ENCODE measurements around the gene ATP8B4.

ATP8B4 gene

DNA sequence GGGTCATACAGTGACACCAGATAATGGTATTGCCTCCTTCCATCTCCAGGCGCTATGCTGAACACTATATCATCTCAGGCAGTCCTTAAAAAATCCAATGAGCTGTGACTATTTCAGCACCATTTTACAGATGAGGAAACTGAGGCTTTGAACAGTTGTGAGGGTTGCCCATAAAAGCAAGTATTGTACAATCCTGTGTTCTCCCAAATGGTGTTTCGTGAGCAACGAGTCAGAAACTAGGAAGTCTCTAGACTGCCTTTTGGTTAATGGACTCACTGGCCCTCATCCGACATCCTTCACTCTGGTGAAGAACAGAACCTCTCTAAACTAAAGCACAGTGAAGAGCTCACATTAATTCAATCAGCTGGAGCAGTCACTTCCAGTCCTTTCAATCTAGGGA is 61.8 kb downstream of the ATP8B4 start:
- ATAC-seq (replicated peaks) (no peak), DNase-seq (no peak)
- Mint-ChIP-seq H3K27me3 (peaks cover 7 to 14% of the 10 kb centered on the region in 2 donors), H3K4me1 (peaks cover 4 to 15% of the 10 kb centered on the region in 2 donors), H3K36me3 (no peaks in the 10 kb centered on the region), H3K27ac (no peak overlapping the region), H3K9me3 (no peaks in the 10 kb centered on the region), H3K4me3 (no peak overlapping the region)

DNA sequence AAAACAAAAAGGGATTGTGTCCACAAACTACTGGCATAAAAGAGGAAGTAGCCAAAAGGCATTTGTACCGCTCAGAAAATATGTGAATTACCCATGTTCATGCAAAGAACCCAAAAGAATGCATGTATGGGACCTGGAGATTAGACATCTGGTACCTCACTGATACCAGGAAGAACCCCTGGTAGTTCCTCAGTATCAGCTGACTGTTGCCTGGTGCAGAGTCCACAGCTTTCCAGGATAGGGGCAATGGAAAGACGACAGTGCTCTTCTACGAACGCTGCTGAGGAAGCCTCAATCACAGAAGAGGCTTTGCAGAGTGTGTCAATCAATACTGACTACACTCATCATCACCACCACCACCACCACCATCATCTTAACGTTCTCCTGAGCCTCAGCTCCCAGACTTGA is 63.3 kb downstream of the ATP8B4 start:
- peaks cover 7 to 14% of the 10 kb centered on the region in 2 donors for H3K27me3 Mint-ChIP-seq
- no peak overlapping the region for H3K27ac Mint-ChIP-seq
- no peaks in the 10 kb centered on the region for H3K36me3 Mint-ChIP-seq
- H3K9me3 Mint-ChIP-seq = no peaks in the 10 kb centered on the region
- no peak overlapping the region for H3K4me3 Mint-ChIP-seq
- peaks cover 4 to 15% of the 10 kb centered on the region in 2 donors for H3K4me1 Mint-ChIP-seq
- DNase-seq (no peak), ATAC-seq (replicated peaks) (no peak)

DNA sequence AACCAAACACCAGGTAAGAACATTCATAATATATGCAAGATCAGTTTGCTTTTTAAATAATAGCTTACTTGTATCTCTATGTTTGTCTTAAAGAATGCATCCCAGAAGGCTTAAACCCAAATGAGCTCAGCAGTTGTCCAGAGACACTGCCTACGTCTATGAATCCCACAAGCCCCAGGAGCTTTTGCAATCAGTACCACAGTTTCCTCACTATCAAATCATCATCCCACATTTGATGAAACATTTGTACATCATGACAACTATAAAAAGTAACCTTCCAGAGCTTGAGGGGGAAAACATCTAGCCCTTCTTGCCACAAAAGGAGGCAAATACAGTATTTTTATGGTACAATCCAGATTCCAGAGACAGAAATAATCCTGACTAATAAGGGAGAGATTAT is 63.7 kb downstream of the ATP8B4 start:
- no peak overlapping the region for H3K4me3 Mint-ChIP-seq
- peaks cover 7 to 14% of the 10 kb centered on the region in 2 donors for H3K27me3 Mint-ChIP-seq
- DNase-seq = no peak
- H3K9me3 Mint-ChIP-seq = no peaks in the 10 kb centered on the region
- H3K27ac Mint-ChIP-seq = no peak overlapping the region
- no peak for ATAC-seq (replicated peaks)
- H3K4me1 Mint-ChIP-seq = peaks cover 4 to 15% of the 10 kb centered on the region in 2 donors
- H3K36me3 Mint-ChIP-seq = no peaks in the 10 kb centered on the region

DNA sequence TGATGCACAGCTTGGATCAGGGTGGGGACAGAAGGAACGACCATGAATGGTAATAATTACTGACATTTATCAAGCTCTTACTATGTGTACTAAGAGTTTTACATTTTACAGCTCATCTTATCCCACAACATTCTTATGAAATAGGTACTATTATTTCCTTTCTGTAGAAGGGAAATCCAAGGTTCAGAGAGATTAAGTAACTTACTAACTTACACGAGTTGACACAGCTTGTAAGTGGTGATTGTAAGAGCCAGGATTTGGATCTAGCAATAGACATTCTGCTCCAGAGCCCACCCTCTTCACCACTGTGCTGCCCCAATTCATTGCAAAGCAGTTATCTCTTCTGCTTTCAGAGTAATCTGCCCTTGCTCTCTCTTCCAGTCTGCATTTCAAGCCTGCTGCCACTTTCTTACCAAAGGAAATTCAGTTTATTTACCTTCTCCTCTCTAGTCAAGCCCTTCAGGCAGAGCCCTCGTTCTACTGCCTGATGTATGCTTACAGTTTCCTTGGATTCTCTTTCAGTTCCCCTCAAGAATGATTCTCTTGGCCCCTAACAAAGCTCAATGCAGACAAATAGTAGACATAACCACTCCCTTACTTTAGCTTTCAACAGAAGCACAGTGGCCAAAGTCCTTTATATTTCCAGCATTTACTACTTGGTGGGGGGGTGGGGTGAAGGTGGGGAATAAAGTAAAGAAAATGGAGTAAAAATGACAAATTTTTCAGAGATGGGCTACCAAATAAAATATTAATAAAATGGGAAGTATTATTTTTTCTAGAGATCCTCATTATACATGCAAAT is 65.8 kb downstream of the ATP8B4 start:
- Mint-ChIP-seq H3K27ac (no peak overlapping the region), H3K27me3 (peaks cover 7 to 10% of the 10 kb centered on the region in 2 donors), H3K4me1 (peaks cover 0 to 9% of the 10 kb centered on the region in 2 donors), H3K4me3 (no peak overlapping the region), H3K36me3 (no peaks in the 10 kb centered on the region), H3K9me3 (no peaks in the 10 kb centered on the region)
- ATAC-seq (replicated peaks) (no peak), DNase-seq (no peak)

DNA sequence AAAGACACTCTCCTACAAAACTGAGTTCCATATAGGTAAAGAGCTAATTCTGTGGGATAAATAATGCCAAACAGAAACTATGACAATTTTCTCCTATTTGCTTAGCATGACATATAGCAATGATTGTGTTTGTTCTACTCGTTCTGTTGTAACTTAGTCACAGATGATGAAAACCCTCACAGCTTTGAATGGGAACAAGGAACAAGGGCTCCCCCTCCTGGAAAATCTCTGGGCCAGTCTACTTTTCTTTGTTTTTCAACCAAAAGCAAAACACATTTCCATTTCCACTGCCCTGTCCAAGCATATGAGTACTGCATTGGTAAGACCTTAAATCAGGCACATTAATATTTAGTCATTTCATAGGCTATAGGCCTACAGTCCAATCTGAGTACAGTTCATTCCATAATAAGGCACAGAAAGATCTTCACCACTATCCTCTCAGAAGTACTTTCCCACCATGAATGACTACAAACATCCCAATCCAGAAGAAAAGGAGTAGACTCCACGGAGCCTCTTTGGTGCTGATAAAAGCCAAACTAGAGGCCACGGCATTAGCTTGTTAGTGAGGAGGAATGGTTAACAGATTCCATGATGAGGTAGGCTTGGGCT is 67.1 kb downstream of the ATP8B4 start:
- DNase-seq = no peak

DNA sequence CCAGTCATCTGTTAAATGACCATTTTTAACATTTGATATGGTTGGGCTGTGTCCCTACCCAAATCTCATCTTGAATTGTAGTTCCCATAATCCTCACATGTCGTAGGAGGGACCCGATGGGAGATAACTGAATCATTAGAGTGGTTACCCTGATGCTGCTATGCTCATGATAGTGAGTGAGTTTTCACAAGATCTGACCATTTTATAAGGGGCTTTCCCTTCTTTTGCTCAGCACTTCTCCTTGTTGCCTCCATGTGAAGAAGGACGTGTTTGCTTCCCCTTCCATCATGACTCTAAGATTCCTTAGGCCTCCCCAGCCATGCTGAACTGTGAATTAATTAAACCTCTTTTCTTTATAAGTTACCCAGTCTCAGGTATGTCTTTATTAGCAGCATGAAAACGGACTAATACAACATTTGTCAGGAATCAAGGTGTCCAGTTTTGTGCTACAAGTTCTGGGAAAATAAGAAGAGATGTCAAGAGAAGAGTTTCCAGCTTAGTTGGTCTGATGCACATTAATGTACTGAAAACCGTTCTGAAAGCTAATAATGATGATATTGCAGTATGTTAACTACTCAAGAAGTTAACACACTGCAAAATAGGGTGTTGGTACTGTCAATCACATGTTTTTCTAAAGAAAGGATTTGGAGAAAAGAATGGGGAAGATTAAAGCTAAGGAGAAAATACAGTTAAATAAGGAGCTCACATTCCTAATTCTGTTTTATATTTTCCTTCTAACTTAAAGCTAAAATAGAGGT is 67.9 kb downstream of the ATP8B4 start:
- peaks cover 0 to 1% of the 10 kb centered on the region in 2 donors for H3K36me3 Mint-ChIP-seq
- no peak for DNase-seq
- H3K27me3 Mint-ChIP-seq = peaks cover 7 to 14% of the 10 kb centered on the region in 2 donors
- no peaks in the 10 kb centered on the region for H3K9me3 Mint-ChIP-seq
- H3K27ac Mint-ChIP-seq = no peak overlapping the region
- H3K4me1 Mint-ChIP-seq = peaks cover 0 to 9% of the 10 kb centered on the region in 2 donors
- ATAC-seq (replicated peaks) = no peak
- H3K4me3 Mint-ChIP-seq = no peak overlapping the region

More for the DNA sequence above, 67.1 kb downstream of the ATP8B4 start:
- no peaks in the 10 kb centered on the region for H3K9me3 Mint-ChIP-seq
- no peak overlapping the region for H3K4me3 Mint-ChIP-seq
- peak in 1 of 2 donors; percentile 33 for ATAC-seq (replicated peaks)
- H3K36me3 Mint-ChIP-seq = peaks cover 0 to 1% of the 10 kb centered on the region in 2 donors
- peaks cover 7 to 14% of the 10 kb centered on the region in 2 donors for H3K27me3 Mint-ChIP-seq
- H3K27ac Mint-ChIP-seq = no peak overlapping the region
- H3K4me1 Mint-ChIP-seq = peaks cover 0 to 9% of the 10 kb centered on the region in 2 donors

DNA sequence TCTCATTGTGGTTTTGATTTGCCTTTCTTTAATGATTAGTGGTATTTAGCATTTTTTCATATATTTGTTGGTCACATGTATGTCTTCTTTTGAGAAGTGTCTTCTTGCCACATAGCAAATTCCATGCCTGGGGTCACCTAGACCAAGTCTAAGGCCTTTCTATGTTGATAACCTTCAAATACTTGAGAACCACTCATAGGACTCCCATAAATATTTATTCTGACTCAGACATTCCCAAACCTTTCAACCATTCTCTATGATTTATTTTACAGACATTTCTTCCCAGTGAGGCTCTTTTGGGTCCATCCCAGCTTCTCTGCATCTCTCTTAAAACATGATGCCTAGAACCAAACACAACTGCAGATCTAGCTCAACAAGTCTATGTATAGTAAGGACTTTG is 69.2 kb downstream of the ATP8B4 start:
- Mint-ChIP-seq H3K4me3 (no peak overlapping the region), H3K27me3 (peaks cover 4 to 7% of the 10 kb centered on the region in 2 donors), H3K27ac (no peak overlapping the region)

DNA sequence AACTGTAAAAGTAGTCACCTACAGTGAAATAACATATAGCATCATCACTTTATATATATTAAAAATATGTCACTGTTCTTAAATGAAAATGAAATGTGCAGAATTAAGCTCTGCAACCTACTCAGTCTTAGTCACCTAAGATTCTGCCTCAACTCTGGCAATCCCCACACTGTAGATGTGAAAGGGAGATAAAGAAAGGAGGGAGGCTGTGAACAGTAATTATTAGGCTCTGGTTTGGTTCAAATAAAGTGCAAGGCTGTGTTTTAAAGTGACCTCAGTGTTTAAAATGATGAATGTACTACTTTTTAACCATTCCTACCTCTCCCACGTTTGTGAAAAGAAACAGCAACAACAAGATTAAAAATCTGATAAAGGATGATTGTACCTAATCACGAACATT is 72.2 kb downstream of the ATP8B4 start:
- Mint-ChIP-seq H3K27me3 (peaks cover 0 to 4% of the 10 kb centered on the region in 2 donors), H3K4me3 (no peak overlapping the region), H3K9me3 (peaks cover 7 to 11% of the 10 kb centered on the region in 2 donors), H3K27ac (no peak overlapping the region), H3K36me3 (peaks cover 4 to 7% of the 10 kb centered on the region in 2 donors), H3K4me1 (no peaks in the 10 kb centered on the region)
- ATAC-seq (replicated peaks) (no peak), DNase-seq (no peak)

More for the DNA sequence above, 69.2 kb downstream of the ATP8B4 start:
- peaks cover 0 to 1% of the 10 kb centered on the region in 2 donors for H3K36me3 Mint-ChIP-seq
- DNase-seq (no peak), ATAC-seq (replicated peaks) (no peak)
- no peaks in the 10 kb centered on the region for H3K9me3 Mint-ChIP-seq
- no peaks in the 10 kb centered on the region for H3K4me1 Mint-ChIP-seq

DNA sequence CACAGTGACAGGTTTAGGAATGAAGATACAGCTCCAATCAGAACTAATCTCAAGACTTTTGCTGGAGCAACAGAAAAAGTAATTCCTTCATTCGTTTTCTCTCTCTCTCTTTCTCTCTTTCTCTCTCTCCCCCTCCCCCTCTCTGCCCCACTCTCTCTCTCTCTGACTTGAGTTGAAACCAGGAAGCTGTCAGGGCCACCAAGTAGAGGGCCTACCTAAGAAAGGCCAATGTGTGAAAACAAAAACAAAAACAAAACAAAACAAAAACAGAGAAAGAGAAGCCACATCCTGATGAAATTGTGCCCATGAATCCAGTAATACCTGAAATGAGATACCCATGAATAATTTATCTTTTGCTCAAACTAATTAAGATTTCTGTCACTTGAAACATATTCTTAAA is 72.9 kb downstream of the ATP8B4 start:
- no peak overlapping the region for H3K4me3 Mint-ChIP-seq

DNA sequence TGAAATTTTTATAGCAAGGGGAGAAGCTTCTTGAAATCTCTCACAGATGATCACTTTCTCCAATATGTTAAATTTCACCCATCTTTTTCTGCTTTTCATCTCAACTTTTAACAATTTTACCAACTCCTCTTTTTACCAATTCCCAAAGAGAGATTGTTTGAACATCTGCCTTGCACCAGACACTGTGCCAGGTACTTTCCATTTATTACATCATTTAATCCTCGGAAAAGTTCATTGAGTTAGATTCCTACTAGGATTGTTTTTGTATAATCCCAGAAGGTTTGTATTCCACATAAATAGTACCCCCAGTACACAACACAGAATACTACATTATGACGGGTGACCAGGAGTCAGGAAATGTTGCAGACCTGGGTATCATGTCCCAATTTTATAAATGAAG is 74.1 kb downstream of the ATP8B4 start:
- H3K27ac Mint-ChIP-seq = no peak overlapping the region

More for the DNA sequence above, 72.9 kb downstream of the ATP8B4 start:
- H3K27ac Mint-ChIP-seq = no peak overlapping the region
- no peaks in the 10 kb centered on the region for H3K4me1 Mint-ChIP-seq
- ATAC-seq (replicated peaks) (no peak), DNase-seq (no peak)
- peaks cover 0 to 4% of the 10 kb centered on the region in 2 donors for H3K27me3 Mint-ChIP-seq
- H3K9me3 Mint-ChIP-seq = peaks cover 7 to 11% of the 10 kb centered on the region in 2 donors
- H3K36me3 Mint-ChIP-seq = peaks cover 4 to 7% of the 10 kb centered on the region in 2 donors

DNA sequence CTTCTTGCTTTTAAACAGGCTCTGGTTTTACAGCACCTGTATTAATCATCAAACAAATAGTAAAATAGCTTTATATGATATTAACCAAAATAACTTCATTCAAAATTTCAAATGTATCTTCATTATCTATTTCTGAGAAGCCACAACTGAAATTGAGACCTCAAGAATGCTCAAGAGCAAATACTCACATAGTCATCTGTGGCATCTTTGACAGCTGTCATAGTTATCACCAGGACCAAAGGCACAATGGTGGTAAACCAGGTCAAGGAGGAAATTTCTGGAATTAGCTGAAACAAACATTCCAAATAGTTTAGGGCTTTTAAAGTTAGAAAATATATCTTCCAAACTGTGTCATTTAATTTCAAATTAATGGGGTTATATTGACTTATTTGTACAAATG is 74.6 kb downstream of the ATP8B4 start:
- peaks cover 0 to 4% of the 10 kb centered on the region in 2 donors for H3K27me3 Mint-ChIP-seq
- ATAC-seq (replicated peaks) (no peak), DNase-seq (no peak)
- no peak overlapping the region for H3K4me3 Mint-ChIP-seq
- peaks cover 7 to 11% of the 10 kb centered on the region in 2 donors for H3K9me3 Mint-ChIP-seq
- no peak overlapping the region for H3K27ac Mint-ChIP-seq
- H3K4me1 Mint-ChIP-seq = no peaks in the 10 kb centered on the region
- peaks cover 4 to 7% of the 10 kb centered on the region in 2 donors for H3K36me3 Mint-ChIP-seq

More for the DNA sequence above, 74.1 kb downstream of the ATP8B4 start:
- no peak for ATAC-seq (replicated peaks)
- Mint-ChIP-seq H3K4me1 (no peaks in the 10 kb centered on the region), H3K36me3 (peaks cover 4 to 7% of the 10 kb centered on the region in 2 donors), H3K27me3 (peaks cover 0 to 4% of the 10 kb centered on the region in 2 donors), H3K4me3 (no peak overlapping the region), H3K9me3 (peaks cover 7 to 11% of the 10 kb centered on the region in 2 donors)
- no peak for DNase-seq

DNA sequence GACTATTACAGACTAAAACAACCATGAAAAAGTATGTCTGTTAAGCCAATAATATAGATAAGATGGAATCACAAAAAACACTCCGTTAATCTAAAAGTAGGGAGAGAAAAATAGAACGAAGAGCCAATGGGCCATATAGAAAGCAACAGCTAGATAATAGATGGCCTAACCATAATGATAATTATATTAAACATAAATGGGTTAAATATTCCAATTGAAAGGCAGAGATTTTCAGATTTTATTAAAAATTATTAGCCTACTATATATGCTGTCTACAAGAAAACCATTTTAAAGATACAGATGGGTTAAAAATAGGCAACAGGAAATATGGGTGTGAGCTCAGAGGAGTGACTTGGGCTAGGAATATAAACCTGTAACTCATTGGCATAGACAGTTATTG is 76.3 kb downstream of the ATP8B4 start:
- Mint-ChIP-seq H3K27me3 (no peaks in the 10 kb centered on the region), H3K4me3 (no peak overlapping the region), H3K4me1 (no peaks in the 10 kb centered on the region), H3K36me3 (peaks cover 3 to 7% of the 10 kb centered on the region in 2 donors), H3K9me3 (peaks cover 7 to 11% of the 10 kb centered on the region in 2 donors), H3K27ac (no peak overlapping the region)
- ATAC-seq (replicated peaks) (no peak), DNase-seq (no peak)

DNA sequence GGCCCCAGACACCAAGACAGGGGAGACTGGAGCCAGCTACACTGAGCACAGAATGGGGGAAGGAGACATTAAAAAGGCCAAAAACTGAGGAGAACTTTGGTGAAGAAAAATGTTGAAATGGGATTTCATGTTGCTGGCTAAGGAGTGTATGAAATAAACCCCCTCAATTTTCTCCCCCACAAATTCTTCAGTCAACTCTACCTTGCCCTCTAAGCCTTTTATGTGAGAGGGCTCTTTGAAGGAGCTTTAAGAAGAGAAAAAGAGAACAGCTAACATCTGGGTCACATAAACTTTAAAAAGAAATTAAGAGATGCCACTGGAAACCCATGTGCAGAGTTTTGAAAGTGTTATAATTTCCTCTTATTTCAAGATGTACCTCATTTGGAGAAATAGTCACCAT is 88.6 kb downstream of the ATP8B4 start:
- Mint-ChIP-seq H3K4me1 (no peaks in the 10 kb centered on the region), H3K9me3 (no peaks in the 10 kb centered on the region), H3K36me3 (no peaks in the 10 kb centered on the region), H3K27me3 (no peaks in the 10 kb centered on the region), H3K4me3 (no peak overlapping the region), H3K27ac (no peak overlapping the region)
- ATAC-seq (replicated peaks) (no peak), DNase-seq (no peak)

DNA sequence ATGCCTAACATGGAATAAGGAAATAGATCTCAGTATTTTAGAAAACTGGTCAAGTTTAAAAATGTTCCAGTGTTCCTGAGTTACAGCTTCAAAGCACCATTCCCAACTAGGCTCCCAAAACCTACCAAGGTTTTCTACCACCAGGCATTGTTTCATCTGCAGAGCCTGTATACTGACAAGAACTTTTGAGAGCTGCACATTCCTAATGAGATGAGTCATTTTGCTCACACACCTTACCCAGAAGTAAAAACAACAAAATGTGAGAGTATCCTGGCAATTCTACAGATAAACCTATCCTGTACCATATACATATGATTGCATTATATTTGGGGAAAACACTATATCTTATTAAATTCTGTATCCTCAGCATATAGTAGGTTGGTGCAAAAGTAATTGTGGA is 90.7 kb downstream of the ATP8B4 start:
- DNase-seq (no peak), ATAC-seq (replicated peaks) (no peak)
- Mint-ChIP-seq H3K27me3 (no peaks in the 10 kb centered on the region), H3K4me3 (no peak overlapping the region), H3K27ac (no peak overlapping the region), H3K4me1 (no peaks in the 10 kb centered on the region), H3K36me3 (no peaks in the 10 kb centered on the region), H3K9me3 (no peaks in the 10 kb centered on the region)

All from stimulated activated naive B cell treated with anti-CD40 and anti-IgM and Interleukin-4, amounts not matched to agents 10 μg/mL and 1 μg/mL and 100 μg/mL, for 72 hours (primary cell).